Measurements from ENCODE around the gene ZFPL1.

DNA sequence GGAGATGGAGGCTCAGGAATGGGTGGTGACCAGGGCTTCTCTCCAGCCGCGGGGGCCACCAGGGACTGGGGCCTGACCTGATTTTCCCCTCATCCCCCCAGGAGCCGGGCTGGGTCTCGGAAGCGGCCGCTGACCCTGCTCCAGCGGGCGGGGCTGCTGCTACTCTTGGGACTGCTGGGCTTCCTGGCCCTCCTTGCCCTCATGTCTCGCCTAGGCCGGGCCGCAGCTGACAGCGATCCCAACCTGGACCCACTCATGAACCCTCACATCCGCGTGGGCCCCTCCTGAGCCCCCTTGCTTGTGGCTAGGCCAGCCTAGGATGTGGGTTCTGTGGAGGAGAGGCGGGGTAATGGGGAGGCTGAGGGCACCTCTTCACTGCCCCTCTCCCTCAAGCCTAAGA lies 3.8 kb downstream of the ZFPL1 start:
- TF ChIP-seq, protein P1, sequence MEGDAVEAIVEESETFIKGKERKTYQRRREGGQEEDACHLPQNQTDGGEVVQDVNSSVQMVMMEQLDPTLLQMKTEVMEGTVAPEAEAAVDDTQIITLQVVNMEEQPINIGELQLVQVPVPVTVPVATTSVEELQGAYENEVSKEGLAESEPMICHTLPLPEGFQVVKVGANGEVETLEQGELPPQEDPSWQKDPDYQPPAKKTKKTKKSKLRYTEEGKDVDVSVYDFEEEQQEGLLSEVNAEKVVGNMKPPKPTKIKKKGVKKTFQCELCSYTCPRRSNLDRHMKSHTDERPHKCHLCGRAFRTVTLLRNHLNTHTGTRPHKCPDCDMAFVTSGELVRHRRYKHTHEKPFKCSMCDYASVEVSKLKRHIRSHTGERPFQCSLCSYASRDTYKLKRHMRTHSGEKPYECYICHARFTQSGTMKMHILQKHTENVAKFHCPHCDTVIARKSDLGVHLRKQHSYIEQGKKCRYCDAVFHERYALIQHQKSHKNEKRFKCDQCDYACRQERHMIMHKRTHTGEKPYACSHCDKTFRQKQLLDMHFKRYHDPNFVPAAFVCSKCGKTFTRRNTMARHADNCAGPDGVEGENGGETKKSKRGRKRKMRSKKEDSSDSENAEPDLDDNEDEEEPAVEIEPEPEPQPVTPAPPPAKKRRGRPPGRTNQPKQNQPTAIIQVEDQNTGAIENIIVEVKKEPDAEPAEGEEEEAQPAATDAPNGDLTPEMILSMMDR (IDR thresholded peaks at IDR 0.05): no peak
- no peak for TF ChIP-seq POLR2A (IDR thresholded peaks at IDR 0.05)

Data from adrenal gland (tissue), 5 donors.